Stimulated activated naive CD4-positive, alpha-beta T cell treated with Interleukin-2 at 50 U/mL for 16 hours (primary cell): ENCODE results near the gene DLX6.

Source experiments
- DNase-seq: peaks from one replicate; lab custom pipeline; 2025; lab: John Stamatoyannopoulos, UW

Gene DLX6

GRCh38 chr7:96995406-96996110 lies 9.8 kb upstream of the DLX6 start:
- no peak for DNase-seq

- DNase-seq = no peak
Observed at GRCh38 chr7:96996111-96996957, 9.0 kb upstream of the DLX6 start.

- DNase-seq = no peak
Observed at GRCh38 chr7:96996958-96997511, 8.3 kb upstream of the DLX6 start.

- DNase-seq = no peak
Observed at GRCh38 chr7:96997512-96998032, 7.8 kb upstream of the DLX6 start.

- no peak for DNase-seq
Observed at GRCh38 chr7:96998333-96998732, 7.0 kb upstream of the DLX6 start.

GRCh38 chr7:96998744-96999143 lies 6.6 kb upstream of the DLX6 start:
- no peak for DNase-seq

GRCh38 chr7:97001221-97001620 lies 4.1 kb upstream of the DLX6 start:
- DNase-seq = no peak

GRCh38 chr7:97001656-97002554 lies 3.4 kb upstream of the DLX6 start:
- DNase-seq = no peak

- DNase-seq = no peak
Observed at GRCh38 chr7:97002555-97003261, 2.6 kb upstream of the DLX6 start.

GRCh38 chr7:97003262-97004246 lies 1.8 kb upstream of the DLX6 start:
- DNase-seq = no peak

- DNase-seq = no peak
Observed at GRCh38 chr7:97004247-97005182, 838 bp upstream of the DLX6 start.

GRCh38 chr7:97006055-97006815 lies 882 bp downstream of the DLX6 start:
- DNase-seq = no peak

- no peak for DNase-seq
Observed at GRCh38 chr7:97006816-97007582, 1.6 kb downstream of the DLX6 start.

GRCh38 chr7:97007583-97007861 lies 2.2 kb downstream of the DLX6 start:
- DNase-seq = no peak

- DNase-seq = no peak
Observed at GRCh38 chr7:97008275-97008917, 3.0 kb downstream of the DLX6 start.

- no peak for DNase-seq
Observed at GRCh38 chr7:97009753-97010732, 4.7 kb downstream of the DLX6 start.
